WERI-Rb-1 (cell line): ENCODE results near the gene SAMD4B.

Experiments
- DNase-seq: peaks from one replicate; pipeline ENCODE4 v3.0.0-alpha.2; 2020
- H3K27ac ChIP-seq: fragments of 250-450 bp; sonication (Bioruptor Pico); 2 replicates; pipeline ENCODE4 v1.5.1; 2020; ENCODE audit warnings: mild to moderate bottlenecking, moderate library complexity
- H3K27me3 ChIP-seq: fragments of 250-450 bp; sonication (Bioruptor Pico); 2 replicates; pipeline ENCODE4 v1.5.1; 2021; ENCODE audit warnings: mild to moderate bottlenecking, low read depth, moderate library complexity; ENCODE audit not compliant: insufficient read depth, severe bottlenecking
- H3K36me3 ChIP-seq: fragments of 250-450 bp; sonication (Bioruptor Pico); 2 replicates; pipeline ENCODE4 v1.5.1; 2020; ENCODE audit warnings: mild to moderate bottlenecking, moderate library complexity
- H3K4me3 ChIP-seq: 2 replicates; pipeline ENCODE4 v1.5.1; 2011; ENCODE audit warnings: low read depth, mild to moderate bottlenecking, control low read depth, low read length
- H3K9me3 ChIP-seq: fragments of 250-450 bp; sonication (Bioruptor Pico); 2 replicates; pipeline ENCODE4 v1.5.1; 2021; ENCODE audit warnings: mild to moderate bottlenecking, moderate library complexity; ENCODE audit not compliant: severe bottlenecking
- CTCF ChIP-seq: IDR thresholded peaks from 2 replicates; pipeline ENCODE4 v1.5.1; 2011; ENCODE audit warnings: low read depth, mild to moderate bottlenecking, control low read depth, inconsistent platforms, low read length

Gene SAMD4B

GRCh38 chr19:39422020-39422419 is 79.8 kb downstream of the SAMD4B start:
- DNase-seq: no peak
- Histone ChIP-seq H3K36me3 (peaks cover 70% of the 10 kb centered on the region), H3K4me3 (no peak overlapping the region), H3K9me3 (no peaks in the 10 kb centered on the region), H3K27me3 (no peaks in the 10 kb centered on the region), H3K27ac (no peak overlapping the region)
- TF ChIP-seq CTCF: no peak

GRCh38 chr19:39423258-39424086 is 81.3 kb downstream of the SAMD4B start:
- no peaks in the 10 kb centered on the region for H3K9me3 ChIP-seq
- no peak overlapping the region for H3K27ac ChIP-seq
- peaks cover 58% of the 10 kb centered on the region for H3K36me3 ChIP-seq
- H3K4me3 ChIP-seq: no peak overlapping the region
- H3K27me3 ChIP-seq: no peaks in the 10 kb centered on the region
- DNase-seq: no peak
- TF ChIP-seq CTCF: no peak

- H3K4me3 ChIP-seq: no peak overlapping the region
- H3K36me3 ChIP-seq: peaks cover 43% of the 10 kb centered on the region
- no peak overlapping the region for H3K27ac ChIP-seq
Measured at GRCh38 chr19:39424934-39425333, 82.7 kb downstream of the SAMD4B start.

GRCh38 chr19:39425744-39426143 is 83.5 kb downstream of the SAMD4B start:
- TF ChIP-seq CTCF: no peak
- peaks cover 38% of the 10 kb centered on the region for H3K36me3 ChIP-seq
- no peaks in the 10 kb centered on the region for H3K9me3 ChIP-seq
- H3K4me3 ChIP-seq: no peak overlapping the region
- no peak overlapping the region for H3K27ac ChIP-seq
- no peaks in the 10 kb centered on the region for H3K27me3 ChIP-seq
- DNase-seq: no peak

More at GRCh38 chr19:39424934-39425333, 82.7 kb downstream of the SAMD4B start:
- DNase-seq: no peak
- TF ChIP-seq CTCF: no peak
- Histone ChIP-seq H3K9me3 (no peaks in the 10 kb centered on the region), H3K27me3 (no peaks in the 10 kb centered on the region)

- no peak for DNase-seq
- Histone ChIP-seq H3K36me3 (peaks cover 38% of the 10 kb centered on the region), H3K4me3 (no peak overlapping the region), H3K27ac (no peak overlapping the region), H3K27me3 (no peaks in the 10 kb centered on the region), H3K9me3 (no peaks in the 10 kb centered on the region)
- TF ChIP-seq CTCF: no peak
Measured at GRCh38 chr19:39426170-39426569, 83.9 kb downstream of the SAMD4B start.

GRCh38 chr19:39427707-39428106 is 85.5 kb downstream of the SAMD4B start:
- no peak overlapping the region for H3K4me3 ChIP-seq
- no peaks in the 10 kb centered on the region for H3K9me3 ChIP-seq
- no peak overlapping the region for H3K27ac ChIP-seq
- H3K36me3 ChIP-seq: peaks cover 38% of the 10 kb centered on the region
- DNase-seq: no peak
- H3K27me3 ChIP-seq: no peaks in the 10 kb centered on the region
- TF ChIP-seq CTCF: no peak
